SK-N-SH (cell line): ENCODE data around the gene TBX21. TPM values are rescaled to one million over a fixed set of nuclear protein-coding genes. Genes with fewer than 3 reads are reported as not detected.

Experiments used
- CTCF ChIA-PET: fragments of 300-600, 350-600 bp; formaldehyde crosslinking; extraction: SDS; loops from one replicate; lab custom pipeline; 2021; lab: Yijun Ruan, JAX
- POLR2A ChIA-PET: fragments of 350-600 bp; sonication (Branson Sonifier 250); formaldehyde crosslinking; extraction: SDS; loops from one replicate; lab custom pipeline; 2020; ENCODE audit warnings: antibody characterized with exemption, inconsistent platforms; lab: Yijun Ruan, JAX
- DNase-seq: peaks from one replicate; pipeline ENCODE4 v3.0.0; 2012
- H2AFZ ChIP-seq: fragments of 200-600 bp; sonication (generic); 2 replicates; pipeline ENCODE4 v1.8.1; 2016; ENCODE audit warnings: antibody characterized with exemption, mild to moderate bottlenecking, low read depth
- H3F3A ChIP-seq: fragments of 200-600 bp; sonication (generic); replicated peaks from 2 replicates; pipeline ENCODE3; 2016; ENCODE audit warnings: antibody characterized with exemption, mild to moderate bottlenecking; ENCODE audit not compliant: insufficient read depth
- H3K27ac ChIP-seq, 2 experiments: fragments of 200-500 bp in 1 of 2; fragments of 200-600 bp in 1 of 2; sonication (Bioruptor generic) in 1 of 2; sonication (generic), shearing (Covaris generic) in 1 of 2; 2 replicates each; pipeline versions ENCODE4 v1.5.1 to v1.6.1; 2014 to 2016; ENCODE audit warnings: low read depth in 2 of 2, inconsistent platforms in 1 of 2, low read length in 1 of 2, mild to moderate bottlenecking in 1 of 2, mixed read lengths in 1 of 2
- H3K27me3 ChIP-seq: fragments of 200-600 bp; sonication (generic), shearing (Covaris generic); 2 replicates; pipeline ENCODE4 v1.6.1; 2016; ENCODE audit warnings: mixed run types; ENCODE audit not compliant: insufficient read depth
- H3K36me3 ChIP-seq, 2 experiments: fragments of 200-500 bp in 1 of 2; fragments of 200-600 bp in 1 of 2; sonication (Bioruptor generic) in 1 of 2; sonication (generic) in 1 of 2; replicated peaks in 1 of 2; 2 replicates each; pipeline versions ENCODE3 to v1.5.1; 2014 to 2016; ENCODE audit warnings: low read length in 1 of 2, mild to moderate bottlenecking in 1 of 2; ENCODE audit not compliant: insufficient read depth in 2 of 2, control insufficient read depth in 1 of 2
- H3K4me1 ChIP-seq, 2 experiments: fragments of 200-500 bp in 1 of 2; fragments of 200-600 bp in 1 of 2; sonication (Bioruptor generic) in 1 of 2; sonication (generic), shearing (Covaris generic) in 1 of 2; 2 replicates each; pipeline versions ENCODE4 v1.5.1 to v1.6.1; 2014 to 2016; ENCODE audit warnings: low read depth in 1 of 2, low read length in 1 of 2, mixed run types in 1 of 2; ENCODE audit not compliant: insufficient read depth in 2 of 2, control insufficient read depth in 1 of 2
- H3K4me2 ChIP-seq: fragments of 200-600 bp; sonication (generic), shearing (Covaris generic); 2 replicates; pipeline ENCODE4 v1.6.1; 2017; ENCODE audit warnings: mixed run types
- H3K4me3 ChIP-seq, 2 experiments: fragments of 200-500 bp in 1 of 2; fragments of 200-600 bp in 1 of 2; sonication (Bioruptor generic) in 1 of 2; sonication (generic), shearing (Covaris generic) in 1 of 2; 2 replicates each; pipeline versions ENCODE4 v1.5.1 to v1.8.1; 2014 to 2016; ENCODE audit warnings: low read depth in 2 of 2, inconsistent platforms in 1 of 2, low read length in 1 of 2, mild to moderate bottlenecking in 1 of 2, mixed read lengths in 1 of 2, moderate library complexity in 1 of 2
- H3K79me2 ChIP-seq: fragments of 200-600 bp; sonication (generic); 2 replicates; pipeline ENCODE4 v1.8.1; 2017; ENCODE audit warnings: mild to moderate bottlenecking; ENCODE audit not compliant: insufficient read depth
- H3K9ac ChIP-seq: fragments of 200-600 bp; sonication (generic); 2 replicates; pipeline ENCODE4 v1.6.1; 2017; ENCODE audit warnings: mixed run types
- H3K9me2 ChIP-seq: fragments of 200-600 bp; sonication (generic); 2 replicates; pipeline ENCODE4 v1.6.1; 2017; ENCODE audit warnings: mixed run types
- H3K9me3 ChIP-seq: fragments of 200-600 bp; sonication (generic); 2 replicates; pipeline ENCODE4 v1.6.1; 2017; ENCODE audit warnings: mixed run types, mild to moderate bottlenecking, moderate library complexity
- H4K20me1 ChIP-seq: fragments of 200-600 bp; sonication (generic); 2 replicates; pipeline ENCODE4 v1.6.1; 2017; ENCODE audit warnings: mild to moderate bottlenecking, mixed run types; ENCODE audit not compliant: insufficient read depth
- CHD2 ChIP-seq: fragments of 150-350 bp; IDR thresholded peaks from 2 replicates; pipeline ENCODE4 v1.6.1; 2018; ENCODE audit warnings: low read length; ENCODE audit not compliant: partially characterized antibody
- CTCF ChIP-seq: fragments of 200-600 bp; sonication (generic); IDR thresholded peaks from 2 replicates; pipeline ENCODE4 v1.6.1; 2017; ENCODE audit warnings: antibody characterized with exemption, mild to moderate bottlenecking, moderate library complexity
- ELF1 ChIP-seq: IDR thresholded peaks from 2 replicates; pipeline ENCODE4 v1.4.0; 2012
- EP300 ChIP-seq, 2 experiments: IDR thresholded peaks; 2 replicates each; pipeline versions ENCODE4 v1.4.0 to v1.6.1; 2012; ENCODE audit warnings: borderline replicate concordance in 1 of 2, low read depth in 1 of 2, low read length in 1 of 2
- EZH2phosphoT487 ChIP-seq: fragments of 200-600 bp; sonication (generic); IDR thresholded peaks from 2 replicates; pipeline ENCODE4 v1.6.1; 2017; ENCODE audit warnings: low read depth, mixed run types, mild to moderate bottlenecking, antibody characterized with exemption, moderate library complexity, borderline replicate concordance
- MXI1 ChIP-seq: IDR thresholded peaks from 2 replicates; pipeline ENCODE4 v1.6.1; 2012; ENCODE audit warnings: mild to moderate bottlenecking, low read depth, low read length, improper control_type of control experiment
- NFIC ChIP-seq: IDR thresholded peaks from 2 replicates; pipeline ENCODE4 v1.4.0; 2012; ENCODE audit warnings: borderline replicate concordance
- POLR2AphosphoS5 ChIP-seq: IDR thresholded peaks from 2 replicates; pipeline ENCODE4 v1.6.1; 2012; ENCODE audit warnings: low read depth, low read length
- RAD21 ChIP-seq: IDR thresholded peaks from 2 replicates; pipeline ENCODE4 v1.6.1; 2012; ENCODE audit warnings: mild to moderate bottlenecking, low read length
- RCOR1 ChIP-seq: fragments of 150-350 bp; IDR thresholded peaks from 2 replicates; pipeline ENCODE4 v1.6.1; 2017; ENCODE audit warnings: antibody characterized with exemption, low read length
- RXRA ChIP-seq: IDR thresholded peaks from 2 replicates; pipeline ENCODE4 v1.4.0; 2012; ENCODE audit warnings: low read depth, mild to moderate bottlenecking, borderline replicate concordance
- SMC3 ChIP-seq: IDR thresholded peaks from 2 replicates; pipeline ENCODE4 v1.6.1; 2012; ENCODE audit warnings: low read depth, low read length, improper control_type of control experiment
- TCF12 ChIP-seq: IDR thresholded peaks from 2 replicates; pipeline ENCODE4 v1.4.0; 2012
- TEAD4 ChIP-seq: IDR thresholded peaks from 2 replicates; pipeline ENCODE4 v1.4.0; 2012; ENCODE audit warnings: mild to moderate bottlenecking, borderline replicate concordance; ENCODE audit not compliant: insufficient read depth
- USF1 ChIP-seq: IDR thresholded peaks from 2 replicates; pipeline ENCODE4 v1.4.0; 2012; ENCODE audit warnings: low read depth, borderline replicate concordance
- WGBS: methylation state at CpG from one replicate; pipeline ENCODE4 v1.1.6; 2017; ENCODE audit warnings: low lambda C conversion rate; 5-methylcytosine and 5-hydroxymethylcytosine counted together
- polyA plus RNA-seq, 3 experiments: library from polyadenylated mRNA; depleted of rRNA; stranded (reverse); fragments of >200 nt; gene quantifications; 2 replicates each; pipeline ENCODE4 v1.2.3, GENCODE V29; 2012

The TBX21 gene
- polyA plus RNA-seq, 1 of the 3 experiments (the other 2 are of a cell fraction), result not detected

GRCh38 chr17:47697906-47698711 is 34.9 kb upstream of the TBX21 start (continued):
- TF ChIP-seq CHD2, result no peak
- no peak for TF ChIP-seq TEAD4
- TF ChIP-seq RXRA, result no peak
- TF ChIP-seq NFIC, result no peak
- no peak for TF ChIP-seq MXI1
- no peak for TF ChIP-seq POLR2AphosphoS5
- no peak for TF ChIP-seq ELF1

- Histone ChIP-seq H4K20me1 (peaks cover 7% of the 10 kb centered on the region; the same call in 1 of the 2 replicates), H3K27me3 (no peaks in the 10 kb centered on the region)
- CTCF ChIA-PET, result interaction anchor here (0.6 to 11.3 kb wide), 37 partner anchors 9 to 198 kb away, joined by 3 to 211 read pairs (median 5); partner anchors contain the start of genes KPNB1, LRRC46, MRPL10 and OSBPL7
- TF ChIP-seq SMC3 (peak; percentile 75), CTCF (peak; percentile 100), RAD21 (peak; percentile 78), EP300 (IDR thresholded peaks at IDR 0.05; ENCODE audit: borderline replicate concordance in 1 of 2, low read depth in 1 of 2, low read length in 1 of 2) (no peak)
- TF ChIP-seq, all 33 proteins: peak for 3
- no peaks in the 10 kb centered on the region for H3K79me2 ChIP-seq
- DNase-seq, result peak; percentile 98
- peaks cover 12 to 23% of the 10 kb centered on the region in 2 experiments for H3K36me3 ChIP-seq
- no peak overlapping the region; a peak in 1 of 4 replicates for H3K4me3 ChIP-seq
- peaks cover 5 to 10% of the 10 kb centered on the region in 2 experiments; a peak in 1 of 4 replicates for H3K4me1 ChIP-seq
- no peak overlapping the region for H3K9ac ChIP-seq
- POLR2A ChIA-PET, result no interaction called here
- 54% methylated on average over 25 of the region's 25 CpGs for WGBS
- H3K4me2 ChIP-seq, result no peak overlapping the region
- peaks cover 12% of the 10 kb centered on the region for H3F3A ChIP-seq
- H3K9me3 ChIP-seq, result no peaks in the 10 kb centered on the region
- H3K9me2 ChIP-seq, result no peaks in the 10 kb centered on the region
- H3K27ac ChIP-seq, result no peak overlapping the region
- no peak overlapping the region for H2AFZ ChIP-seq
These were observed 34.1 kb upstream of the TBX21 start for GRCh38 chr17:47698749-47699535.

- Histone ChIP-seq H3F3A (peaks cover 12% of the 10 kb centered on the region), H3K9ac (no peak overlapping the region), H3K9me2 (no peaks in the 10 kb centered on the region), H3K27me3 (no peaks in the 10 kb centered on the region), H3K4me3 (no peak overlapping the region), H3K27ac (no peak overlapping the region), H4K20me1 (peaks cover 7% of the 10 kb centered on the region; the same call in 1 of the 2 replicates), H3K9me3 (no peaks in the 10 kb centered on the region), H3K4me2 (no peak overlapping the region), H3K79me2 (no peaks in the 10 kb centered on the region), H3K4me1 (peaks cover 5 to 10% of the 10 kb centered on the region in 2 experiments; a peak in 1 of 4 replicates), H2AFZ (no peak overlapping the region)
- ChIA-PET POLR2A (no interaction called here), CTCF (interaction anchor here (0.6 to 11.3 kb wide), 31 partner anchors 9 to 197 kb away, joined by 3 to 211 read pairs (median 5); partner anchors contain the start of genes KPNB1, LRRC46, MRPL10 and OSBPL7)
- DNase-seq, result peak; percentile 19
- 96% methylated on average over 4 of the region's 4 CpGs for WGBS
- TF ChIP-seq TCF12 (no peak), RCOR1 (no peak), CTCF (no peak), EP300 (IDR thresholded peaks at IDR 0.05; ENCODE audit: borderline replicate concordance in 1 of 2, low read depth in 1 of 2, low read length in 1 of 2) (no peak), USF1 (no peak), EZH2phosphoT487 (no peak)
- TF ChIP-seq, all 33 proteins: peak for 0
- H3K36me3 ChIP-seq, result peaks cover 12 to 23% of the 10 kb centered on the region in 2 experiments
These were observed 33.5 kb upstream of the TBX21 start for GRCh38 chr17:47699536-47699840.
